Spleen (tissue), 11 donors: ENCODE results near the gene ESYT1. TPM values are rescaled to one million over a fixed set of nuclear protein-coding genes. Genes with fewer than 3 reads are reported as not detected.

ENCODE experiments used
- DNase-seq: peaks from one replicate; pipeline ENCODE4 v3.0.0-alpha.2; 2020
- H3K27ac ChIP-seq, 8 donors: fragments of 200-600 bp; sonication (generic) in 7 of 8; 1 replicate in 4 of 8; 2 replicates in 4 of 8; pipeline versions ENCODE4 v1.5.0 to v1.8.0; 2016 to 2021; ENCODE audit warnings: inconsistent platforms in 4 of 8, mild to moderate bottlenecking in 4 of 8, moderate library complexity in 1 of 8
- H3K27me3 ChIP-seq, 7 donors: fragments of 200-600 bp; sonication (generic) in 6 of 7; replicated peaks in 1 of 7; 1 replicate in 4 of 7; 2 replicates in 3 of 7; pipeline versions ENCODE4 v1.5.0 to v1.8.0; 2016 to 2021; ENCODE audit warnings: inconsistent platforms in 3 of 7, mild to moderate bottlenecking in 1 of 7
- H3K36me3 ChIP-seq, 6 donors: fragments of 200-600 bp; sonication (generic) in 5 of 6; 1 replicate in 4 of 6; 2 replicates in 2 of 6; pipeline versions ENCODE4 v1.5.0 to v1.8.0; 2016 to 2021; ENCODE audit warnings: inconsistent platforms in 2 of 6
- H3K4me1 ChIP-seq, 6 donors: fragments of 200-600 bp; sonication (generic) in 5 of 6; 1 replicate in 3 of 6; 2 replicates in 3 of 6; pipeline versions ENCODE4 v1.5.0 to v1.8.0; 2016 to 2021; ENCODE audit warnings: inconsistent platforms in 3 of 6
- H3K4me3 ChIP-seq, 8 donors: fragments of 200-600 bp; sonication (generic) in 7 of 8; 1 replicate in 4 of 8; 2 replicates in 4 of 8; pipeline versions ENCODE4 v1.5.0 to v1.8.0; 2016 to 2021; ENCODE audit warnings: inconsistent platforms in 4 of 8, mild to moderate bottlenecking in 4 of 8, moderate library complexity in 2 of 8
- H3K9me3 ChIP-seq, 8 donors: fragments of 200-600 bp; sonication (generic) in 7 of 8; 1 replicate in 4 of 8; 2 replicates in 4 of 8; pipeline versions ENCODE4 v1.5.0 to v1.8.0; 2016 to 2021; ENCODE audit warnings: inconsistent platforms in 4 of 8
- POLR2A ChIP-seq, 3 donors: fragments of 450-650 bp; IDR thresholded peaks; one replicate each; pipeline ENCODE4 v1.5.1; 2017; ENCODE audit warnings: antibody characterized with exemption in 3 of 3, mild to moderate bottlenecking in 1 of 3
- POLR2AphosphoS5 ChIP-seq, 3 donors: sonication (generic); formaldehyde crosslinking; IDR thresholded peaks; one replicate each; pipeline ENCODE4 v1.5.1; 2017; ENCODE audit warnings: antibody characterized with exemption in 3 of 3
- WGBS, 5 donors: extraction: QIAGEN DNeasy Blood & Tissue Kit in 3 of 5; methylation state at CpG; one replicate each; pipeline versions ENCODE4 v1.1.5 to v1.1.7; 2013 to 2018; 5-methylcytosine and 5-hydroxymethylcytosine counted together
- intact Hi-C: fragments of 100-400 bp; cut with DNase I; formaldehyde crosslinking; loops from one replicate; pipeline ENCODE4 v1.15.0; 2023; ENCODE audit warnings: low total_unique reads
- polyA plus RNA-seq, 3 donors: library from polyadenylated mRNA; stranded (reverse); fragments of 200-250 nt; gene quantifications; one replicate each; pipeline ENCODE4 v1.2.1, GENCODE V29; 2013
- total RNA-seq, 7 donors: library from RNA; depleted of rRNA in 3 of 7; stranded (reverse); fragments of >200 nt in 3 of 7; fragmentation: NEBNext Ultra II Directional in 4 of 7; extraction: Animal tissue kit (Norgen Biotek cat#: 25700) in 4 of 7; gene quantifications; one replicate each; pipeline versions ENCODE4 v1.1.0 to v1.2.1, GENCODE V29; 2016 to 2021
- TF ChIP-seq, protein P1 (sequence below), 11 experiments: fragments of 200-600 bp in 7 of 11; fragments of 450-650 bp in 4 of 11; sonication (generic) in 4 of 11; IDR thresholded peaks in 8 of 11; conservative IDR thresholded peaks in 3 of 11; 1 replicate in 7 of 11; 2 replicates in 4 of 11; pipeline versions ENCODE4 v1.4.0 to v1.8.0; 2016 to 2021; ENCODE audit warnings: antibody characterized with exemption in 11 of 11, inconsistent platforms in 4 of 11, mild to moderate bottlenecking in 1 of 11
- donor health status: healthy with polysubstance abuse.
- donor health status: DM: no; HTN: no; CAD: no; lungs with moderate emphysema.
- donor health status: DM: no; HTN: no; CAD: no.
- donor health status: Bipolar disorder and iron deficiency.
- donor health status: healthy.
- donor health status: DM: no; HTN: no; CAD: no.
- donor health status: DM: yes; HTN: yes; CAD: no.

The ESYT1 gene
- total and polyA plus RNA-seq, 10 donors, result 20.2 to 112 (median 103) TPM

DNA sequence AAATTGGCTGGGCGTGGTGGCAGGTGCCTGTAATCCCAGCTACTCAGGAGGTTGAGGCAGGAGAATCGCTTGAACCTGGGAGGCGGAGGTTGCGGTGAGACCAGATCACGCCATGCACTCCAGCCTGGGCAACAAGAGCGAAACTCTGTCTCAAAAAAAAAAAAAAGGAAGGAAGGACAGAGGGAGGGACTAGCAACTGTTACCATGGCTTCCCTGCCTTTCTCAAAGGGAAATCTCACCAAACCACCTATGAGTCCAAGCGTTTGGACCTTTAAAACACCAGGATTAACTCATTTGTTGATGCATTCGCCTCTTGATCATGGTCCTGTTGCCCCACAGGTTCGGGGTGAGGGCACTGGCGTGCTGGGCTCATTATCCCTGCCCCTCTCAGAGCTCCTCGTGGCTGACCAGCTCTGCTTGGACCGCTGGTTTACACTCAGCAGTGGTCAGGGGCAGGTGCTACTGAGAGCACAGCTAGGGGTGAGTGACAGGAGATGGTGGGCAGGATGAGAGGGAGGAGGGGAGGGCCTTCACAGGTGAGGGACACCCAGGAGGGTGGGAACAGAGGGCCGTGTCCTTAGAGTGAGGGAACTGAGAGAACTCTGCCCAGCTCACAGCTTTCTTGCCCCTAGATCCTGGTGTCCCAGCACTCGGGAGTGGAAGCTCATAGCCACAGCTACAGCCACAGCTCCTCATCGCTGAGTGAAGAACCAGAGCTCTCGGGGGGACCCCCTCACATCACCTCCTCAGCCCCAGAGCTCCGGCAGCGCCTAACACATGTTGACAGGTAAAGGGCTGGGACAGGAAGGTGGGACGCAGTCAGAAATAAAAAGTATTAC, 14.1 kb downstream of the ESYT1 start:
- TF ChIP-seq, protein P1, sequence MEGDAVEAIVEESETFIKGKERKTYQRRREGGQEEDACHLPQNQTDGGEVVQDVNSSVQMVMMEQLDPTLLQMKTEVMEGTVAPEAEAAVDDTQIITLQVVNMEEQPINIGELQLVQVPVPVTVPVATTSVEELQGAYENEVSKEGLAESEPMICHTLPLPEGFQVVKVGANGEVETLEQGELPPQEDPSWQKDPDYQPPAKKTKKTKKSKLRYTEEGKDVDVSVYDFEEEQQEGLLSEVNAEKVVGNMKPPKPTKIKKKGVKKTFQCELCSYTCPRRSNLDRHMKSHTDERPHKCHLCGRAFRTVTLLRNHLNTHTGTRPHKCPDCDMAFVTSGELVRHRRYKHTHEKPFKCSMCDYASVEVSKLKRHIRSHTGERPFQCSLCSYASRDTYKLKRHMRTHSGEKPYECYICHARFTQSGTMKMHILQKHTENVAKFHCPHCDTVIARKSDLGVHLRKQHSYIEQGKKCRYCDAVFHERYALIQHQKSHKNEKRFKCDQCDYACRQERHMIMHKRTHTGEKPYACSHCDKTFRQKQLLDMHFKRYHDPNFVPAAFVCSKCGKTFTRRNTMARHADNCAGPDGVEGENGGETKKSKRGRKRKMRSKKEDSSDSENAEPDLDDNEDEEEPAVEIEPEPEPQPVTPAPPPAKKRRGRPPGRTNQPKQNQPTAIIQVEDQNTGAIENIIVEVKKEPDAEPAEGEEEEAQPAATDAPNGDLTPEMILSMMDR (IDR thresholded peaks at IDR 0.05 in 8 of 11, conservative IDR thresholded peaks at IDR 0.05 in 3 of 11), result no peak
- TF ChIP-seq POLR2A (IDR thresholded peaks at IDR 0.05) (no peak), POLR2AphosphoS5 (IDR thresholded peaks at IDR 0.05) (peak in 1 of 3 donors; percentile 36)
- Histone ChIP-seq H3K36me3 (peaks cover 0 to 85% (median 78%) of the 10 kb centered on the region in 6 donors), H3K9me3 (no peaks in the 10 kb centered on the region), H3K4me3 (peak overlapping the region in 1 of 8 donors; percentile 8), H3K27ac (peak overlapping the region in 7 of 8 donors; percentile 44 to 83 (median 75)), H3K27me3 (no peaks in the 10 kb centered on the region), H3K4me1 (peaks cover 14 to 65% (median 39%) of the 10 kb centered on the region in 6 donors)
- WGBS, 5 donors, result 73 to 88% (median 87%) methylated on average over 19 of the region's 19 CpGs
- DNase-seq, result no peak
- intact Hi-C loops, result no loop called here

DNA sequence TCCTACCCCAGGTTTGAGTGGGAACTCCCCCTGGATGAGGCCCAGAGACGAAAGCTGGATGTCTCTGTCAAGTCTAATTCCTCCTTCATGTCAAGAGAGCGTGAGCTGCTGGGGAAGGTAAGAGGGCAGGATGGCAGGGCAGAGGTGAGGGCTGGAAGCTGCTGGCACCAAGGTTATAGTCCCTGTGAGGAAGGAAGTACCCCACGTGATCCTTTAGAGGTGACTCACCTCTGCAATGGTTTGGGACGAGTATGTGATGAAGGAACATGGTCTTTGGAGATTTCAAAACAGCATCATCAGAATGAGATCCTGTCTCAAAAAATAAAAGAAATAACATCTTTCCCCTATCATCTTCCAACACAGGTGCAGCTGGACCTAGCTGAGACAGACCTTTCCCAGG, 15.2 kb downstream of the ESYT1 start:
- TF ChIP-seq, protein P1 (IDR thresholded peaks at IDR 0.05 in 8 of 11, conservative IDR thresholded peaks at IDR 0.05 in 3 of 11), result no peak
- TF ChIP-seq POLR2AphosphoS5 (IDR thresholded peaks at IDR 0.05), result peak in 1 of 3 donors; percentile 50
- H3K27ac ChIP-seq, result peak overlapping the region; percentile 42 to 83 (median 67)
- 43 to 66% (median 50%) methylated on average over 4 of the region's 4 CpGs for WGBS, 5 donors
- no peaks in the 10 kb centered on the region for H3K27me3 ChIP-seq
- peaks cover 14 to 68% (median 45%) of the 10 kb centered on the region in 6 donors for H3K4me1 ChIP-seq
- no peak overlapping the region for H3K4me3 ChIP-seq
- no peak for DNase-seq
- H3K36me3 ChIP-seq, result peaks cover 0 to 75% (median 67%) of the 10 kb centered on the region in 6 donors
- no peaks in the 10 kb centered on the region for H3K9me3 ChIP-seq
- intact Hi-C loops, result no loop called here

DNA sequence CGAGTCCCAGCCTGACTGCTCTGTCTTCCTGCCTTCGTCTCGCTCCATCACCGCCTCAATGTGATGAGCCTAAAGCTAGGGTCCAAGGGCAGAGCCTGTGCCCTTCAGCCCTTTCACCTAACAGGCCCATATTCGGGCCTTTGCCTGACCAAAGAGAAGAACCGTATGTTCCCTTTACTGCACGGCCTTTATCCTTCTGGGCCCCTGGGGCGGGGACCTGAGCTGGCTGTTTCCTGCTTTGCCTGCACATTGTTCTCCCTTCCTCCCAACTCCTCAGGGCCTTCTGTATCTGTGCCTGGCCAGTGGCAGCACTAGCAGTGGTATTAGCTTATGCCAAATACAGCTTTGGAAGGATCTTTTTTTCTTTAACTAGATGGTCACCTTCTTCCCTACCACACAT, 15.8 kb downstream of the ESYT1 start:
- Histone ChIP-seq H3K27ac (peak overlapping the region; percentile 42 to 83 (median 68)), H3K27me3 (no peaks in the 10 kb centered on the region), H3K4me1 (peaks cover 14 to 62% (median 45%) of the 10 kb centered on the region in 6 donors), H3K4me3 (no peak overlapping the region), H3K9me3 (no peaks in the 10 kb centered on the region), H3K36me3 (peaks cover 0 to 68% (median 61%) of the 10 kb centered on the region in 6 donors)
- no peak for TF ChIP-seq POLR2A (IDR thresholded peaks at IDR 0.05)
- peak; percentile 24 to 79 (median 76) for TF ChIP-seq POLR2AphosphoS5 (IDR thresholded peaks at IDR 0.05)
- TF ChIP-seq, protein P1 (IDR thresholded peaks at IDR 0.05 in 8 of 11, conservative IDR thresholded peaks at IDR 0.05 in 3 of 11), result no peak
- WGBS, 5 donors, result 58 to 72% (median 59%) methylated on average over 8 of the region's 8 CpGs
- no peak for DNase-seq
- intact Hi-C loops, result no loop called here

DNA sequence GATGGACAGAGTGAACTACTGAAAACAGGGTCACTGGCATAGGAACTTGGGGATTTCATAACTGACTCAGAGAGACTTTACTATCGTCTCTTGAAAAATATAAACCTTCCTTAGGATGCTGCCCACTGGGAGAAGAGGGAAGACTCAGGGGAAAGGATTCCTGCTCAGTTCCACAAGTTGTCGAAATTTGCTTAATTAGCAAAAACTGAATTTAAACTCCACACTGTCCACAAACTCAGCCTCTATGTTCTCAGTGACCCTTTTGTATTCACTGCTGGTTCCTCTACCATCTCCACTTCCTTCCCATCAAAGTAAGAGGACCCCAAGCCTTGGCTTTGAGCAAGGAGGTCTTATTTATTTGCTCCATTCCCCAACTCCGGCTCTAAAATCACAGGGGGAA, 17.1 kb downstream of the ESYT1 start:
- 86 to 96% (median 91%) methylated on average over 3 of the region's 3 CpGs for WGBS, 5 donors
- Histone ChIP-seq H3K4me1 (peaks cover 14 to 64% (median 45%) of the 10 kb centered on the region in 6 donors), H3K27ac (peak overlapping the region in 7 of 8 donors; percentile 44 to 83 (median 75)), H3K9me3 (no peaks in the 10 kb centered on the region), H3K27me3 (no peaks in the 10 kb centered on the region), H3K36me3 (peaks cover 0 to 62% (median 47%) of the 10 kb centered on the region in 6 donors), H3K4me3 (no peak overlapping the region)
- DNase-seq, result no peak
- intact Hi-C loops, result no loop called here
- TF ChIP-seq POLR2A (IDR thresholded peaks at IDR 0.05) (no peak), POLR2AphosphoS5 (IDR thresholded peaks at IDR 0.05) (no peak)
- TF ChIP-seq, protein P1 (IDR thresholded peaks at IDR 0.05 in 8 of 11, conservative IDR thresholded peaks at IDR 0.05 in 3 of 11), result no peak
